Ovary (tissue), 3 donors: ENCODE results near the gene ATP6V1C2.
A peak's percentile ranks its signal among the peaks of the same experiment; 100 is the strongest.

ENCODE experiments used
- CTCF ChIP-seq, 3 donors: fragments of 450-650 bp in 2 of 3; fragments of 200-600 bp in 1 of 3; IDR thresholded peaks; one replicate each; pipeline versions ENCODE4 v1.5.1 to v1.8.0; 2016 to 2022; ENCODE audit warnings: antibody characterized with exemption in 3 of 3, mild to moderate bottlenecking in 1 of 3
- EP300 ChIP-seq: sonication (generic); formaldehyde crosslinking; IDR thresholded peaks from one replicate; pipeline ENCODE4 v1.6.1; 2017; ENCODE audit warnings: antibody characterized with exemption
- POLR2A ChIP-seq: fragments of 450-650 bp; IDR thresholded peaks from one replicate; pipeline ENCODE4 v1.6.1; 2017; ENCODE audit warnings: antibody characterized with exemption, mild to moderate bottlenecking, moderate library complexity
- donor health status: DM: no; HTN: no; CAD: no.

GRCh38 chr2:10812362-10813162, 91.1 kb downstream of the ATP6V1C2 start, which contains the start of gene PDIA6:
- TF ChIP-seq CTCF (IDR thresholded peaks at IDR 0.05): peak in 2 of 3 donors; percentile 49 to 68
- TF ChIP-seq EP300: no peak
- peak; percentile 65 for TF ChIP-seq POLR2A
